Hematopoietic multipotent progenitor cell (in vitro differentiated cells): ENCODE data around the gene STRN. TPM values are rescaled to one million over a fixed set of nuclear protein-coding genes. Genes with fewer than 3 reads are reported as not detected.
"Not testable (repeated sequence)": the region's sequence is repeated elsewhere in the genome, so short reads cannot be mapped to it uniquely, and the experiment has no call there.

Experiments
- DNase-seq, 3 donors: peaks; one replicate each; pipeline ENCODE4 v3.0.0-alpha.2; 2011 to 2015; ENCODE audit warnings: low read depth in 2 of 3, low spot score in 2 of 3
- total RNA-seq: library from RNA; depleted of rRNA; stranded (reverse); fragments of >200 nt; gene quantifications from one replicate; pipeline ENCODE4 v1.2.3, GENCODE V29; 2012

The STRN gene
- total RNA-seq, 1 donor: 16.2 TPM

DNA sequence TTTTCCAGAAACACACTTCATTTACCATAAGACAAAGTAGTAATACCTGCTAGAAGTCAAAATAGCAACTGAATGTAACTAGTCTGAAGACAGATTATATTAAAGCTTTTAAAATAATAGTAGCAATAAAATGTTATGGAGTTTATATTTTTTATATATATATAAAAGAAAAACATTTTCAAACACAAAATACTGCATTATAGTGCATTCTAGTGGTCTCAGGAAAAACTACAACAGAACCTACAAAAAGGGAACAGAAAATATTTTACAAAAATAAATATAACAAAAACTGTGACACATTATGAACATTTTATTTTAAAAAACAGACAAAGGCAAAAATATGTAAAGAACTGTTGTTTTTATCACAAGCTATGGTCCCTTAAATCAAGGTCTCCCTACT is 48.0 kb downstream of the STRN start:
- DNase-seq: peak in 1 of 3 donors; percentile 10

DNA sequence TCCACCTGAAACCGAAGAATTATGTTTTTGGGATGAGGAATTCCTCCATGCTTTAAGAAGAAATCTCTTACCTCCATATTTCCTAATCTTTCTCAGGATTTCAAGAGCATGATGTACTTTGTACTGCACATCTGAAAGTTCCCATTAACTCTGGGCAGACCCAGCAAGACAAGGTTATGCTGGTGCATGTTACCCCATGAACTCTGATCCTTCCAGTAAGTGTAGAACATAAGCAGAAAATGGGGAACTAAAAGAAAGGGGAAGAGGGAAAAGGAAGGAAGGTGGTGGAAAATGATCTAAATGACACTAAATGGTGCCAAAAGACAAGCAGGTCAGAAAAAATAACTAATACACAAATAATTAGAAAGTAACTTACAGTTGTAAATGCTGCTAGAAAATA is 50.7 kb downstream of the STRN start:
- DNase-seq: no peak

- DNase-seq: no peak
Observed at GRCh38 chr2:36912695-36913094, 53.6 kb downstream of the STRN start.

GRCh38 chr2:36911012-36911411 is 55.3 kb downstream of the STRN start:
- no peak for DNase-seq

- DNase-seq: no peak
Observed at GRCh38 chr2:36906277-36906676, 60.1 kb downstream of the STRN start.

DNA sequence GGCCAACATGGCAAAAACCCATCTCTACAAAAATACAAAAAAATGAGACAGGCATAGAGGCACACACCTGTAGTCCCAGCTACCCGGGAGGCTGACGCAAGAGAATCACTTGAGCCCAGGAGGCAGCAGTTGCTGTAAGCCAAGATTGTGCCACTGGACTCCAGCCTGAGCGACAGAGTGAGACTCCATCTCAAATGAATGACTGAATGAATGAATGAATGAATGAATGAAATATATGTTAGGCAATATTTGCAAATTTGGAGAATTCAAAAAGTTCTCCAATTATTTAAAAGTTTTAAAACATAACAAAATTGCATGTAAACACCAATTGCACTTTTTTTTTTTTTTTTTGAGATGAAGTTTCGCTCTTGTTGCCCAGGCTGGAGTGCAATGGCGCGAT is 61.7 kb downstream of the STRN start:
- no peak for DNase-seq

DNA sequence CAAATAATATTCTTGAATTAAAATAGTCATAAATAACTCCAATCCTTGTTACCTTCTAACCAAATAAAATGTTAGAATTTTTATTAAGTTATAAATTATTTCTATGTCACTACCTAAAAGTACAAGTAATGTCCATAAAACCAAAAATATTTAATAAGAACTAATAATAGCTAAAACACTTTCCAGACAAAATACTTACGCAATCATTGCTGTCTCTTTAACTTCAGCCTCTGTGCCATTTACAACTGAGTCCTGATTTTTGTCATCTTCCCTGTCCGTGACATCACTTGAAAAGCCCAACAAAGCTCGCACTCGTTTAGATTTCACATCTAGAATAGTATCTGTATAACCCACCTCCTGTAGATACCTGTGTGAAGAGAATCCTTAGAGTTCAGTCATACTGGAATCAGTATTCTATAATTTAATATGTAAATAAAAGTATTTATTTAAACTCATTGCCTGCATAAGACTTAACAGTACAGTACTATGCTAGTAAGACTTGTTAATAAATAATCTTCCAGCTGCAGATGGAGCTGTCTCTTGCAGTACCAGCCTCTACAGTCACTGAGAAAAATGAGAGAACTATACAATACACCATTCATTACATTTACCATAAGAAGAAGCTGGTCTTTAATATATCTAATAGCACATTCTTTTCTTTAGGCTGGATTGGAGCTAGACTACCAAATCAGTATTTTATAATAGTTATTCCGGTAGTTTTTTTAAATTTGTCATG is 63.8 kb downstream of the STRN start:
- no peak for DNase-seq

DNA sequence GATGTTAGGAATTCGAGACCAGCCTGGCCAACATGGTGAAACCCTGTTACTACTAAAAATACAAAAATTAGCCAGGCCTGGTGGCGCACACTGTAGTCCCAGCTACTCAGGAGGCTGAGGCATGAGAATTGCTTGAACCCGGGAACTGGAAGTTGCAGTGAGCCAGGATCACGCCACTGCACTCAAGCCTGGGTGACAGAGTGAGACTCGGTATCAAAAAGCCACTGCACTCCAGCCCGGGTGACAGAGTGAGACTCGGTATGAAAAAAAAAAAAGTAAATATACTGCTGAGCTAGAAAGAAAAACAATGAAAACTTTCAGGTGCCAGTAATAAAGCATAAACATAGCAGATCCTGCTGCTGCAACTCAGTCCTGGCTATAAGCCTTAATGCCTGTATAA is 73.5 kb downstream of the STRN start:
- DNase-seq: no peak

DNA sequence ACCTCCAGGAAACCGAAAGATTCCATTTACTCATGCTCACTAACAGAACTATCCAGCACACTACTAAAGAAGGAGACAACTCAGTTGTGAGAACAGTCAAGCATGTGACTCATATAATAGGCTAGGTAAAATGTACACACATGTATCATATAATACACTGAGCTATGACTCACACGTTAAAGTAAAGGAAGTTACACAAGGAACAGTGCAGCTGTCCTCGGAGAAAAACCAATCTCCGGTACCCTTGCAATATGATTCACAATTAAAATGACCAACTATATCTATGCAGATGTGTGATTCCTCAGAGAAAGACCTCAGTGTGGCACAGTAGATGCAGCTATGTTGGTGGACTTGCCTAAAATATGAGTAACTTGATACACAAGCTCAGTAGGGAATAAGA is 76.5 kb downstream of the STRN start:
- DNase-seq: peak in 2 of 3 donors; percentile 8 to 13

GRCh38 chr2:36887095-36887494 is 79.2 kb downstream of the STRN start:
- not testable (repeated sequence) for DNase-seq

GRCh38 chr2:36886664-36887063 is 79.7 kb downstream of the STRN start:
- DNase-seq: no peak

GRCh38 chr2:36885605-36886004 is 80.7 kb downstream of the STRN start:
- DNase-seq: no peak

- no peak for DNase-seq
Observed at GRCh38 chr2:36882532-36882931, 83.8 kb downstream of the STRN start.

DNA sequence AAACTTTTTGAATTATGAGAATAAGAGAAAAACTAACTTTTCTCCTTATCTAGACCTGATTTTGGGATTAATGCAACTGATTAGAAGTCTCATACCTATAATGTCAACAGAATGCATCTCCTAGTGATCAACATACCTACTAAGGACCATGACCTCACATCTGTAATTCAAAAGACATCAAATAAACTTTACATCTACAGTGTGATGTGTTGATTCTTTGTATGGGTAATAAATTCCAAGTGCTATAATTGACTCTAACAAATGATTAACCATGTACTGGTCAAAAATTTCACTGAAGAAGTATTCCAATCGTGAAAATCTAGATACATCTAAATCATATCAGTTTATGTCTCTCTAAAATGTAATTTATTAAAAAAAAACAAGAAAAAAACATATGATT is 84.5 kb downstream of the STRN start:
- DNase-seq: no peak

GRCh38 chr2:36878429-36878828 is 87.9 kb downstream of the STRN start:
- DNase-seq: no peak

DNA sequence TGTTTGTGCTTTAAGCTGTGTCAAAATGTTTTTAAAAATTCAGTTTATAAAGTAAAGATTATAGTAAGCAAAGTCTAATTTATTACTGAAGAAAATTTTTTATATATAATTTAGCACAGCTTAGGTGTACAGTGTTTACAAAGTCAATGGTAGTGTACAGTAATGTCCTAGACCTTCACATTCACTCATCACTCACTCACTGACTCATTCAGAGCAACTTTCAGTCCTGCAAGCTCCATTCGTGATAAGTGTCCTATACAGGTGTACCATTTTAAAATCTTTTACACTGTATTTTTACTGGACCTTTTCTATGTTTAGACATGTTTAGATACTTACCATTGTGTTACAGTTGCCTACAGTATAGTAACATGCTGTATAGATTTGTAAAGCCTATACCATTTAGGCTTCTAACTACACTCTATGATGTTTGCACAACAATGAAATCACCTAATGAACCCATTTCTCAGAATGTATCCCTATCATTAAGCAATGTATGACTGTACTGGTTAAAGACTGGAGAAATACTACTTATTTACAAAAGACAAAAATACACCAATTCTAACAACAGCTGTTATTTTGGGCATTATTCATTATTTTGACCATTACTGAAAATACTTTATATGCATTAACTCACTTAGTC is 95.1 kb downstream of the STRN start:
- DNase-seq: no peak

DNA sequence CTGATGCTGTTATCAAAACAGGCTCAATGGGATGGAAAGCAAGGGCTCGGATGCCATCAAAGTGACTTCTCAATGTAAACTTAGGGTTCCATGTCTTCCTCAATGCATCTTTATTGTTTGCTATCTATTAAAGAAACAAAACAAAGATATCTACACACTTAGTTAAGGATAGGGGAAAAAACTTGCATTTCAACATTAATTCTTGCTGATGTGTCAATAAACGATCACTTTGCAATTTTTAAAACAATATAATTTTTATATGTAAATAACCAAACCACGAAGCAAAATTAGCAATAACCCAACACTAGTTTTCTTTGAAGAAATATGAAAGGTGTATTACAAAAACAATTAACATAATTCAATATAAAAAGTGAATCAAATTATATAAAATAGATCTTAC is 96.7 kb downstream of the STRN start:
- no peak for DNase-seq

DNA sequence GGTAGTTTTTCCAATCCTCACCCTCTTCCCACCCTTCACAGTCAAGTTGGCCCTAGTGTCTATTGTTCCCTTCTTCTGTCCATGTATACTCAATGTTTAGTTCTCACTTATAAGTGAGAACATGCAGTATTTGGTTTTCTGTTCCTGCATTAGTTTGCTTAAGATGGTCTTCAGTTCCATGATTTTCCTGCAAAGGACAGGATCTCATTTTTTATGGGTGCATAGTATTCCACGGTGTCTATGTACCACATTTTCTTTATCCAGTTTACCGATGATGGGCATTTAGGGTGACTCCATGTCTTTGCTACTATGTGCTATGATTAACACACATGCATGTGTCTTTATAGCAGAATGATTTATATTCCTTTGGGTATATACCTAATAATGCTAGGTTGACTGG is 104.4 kb downstream of the STRN start:
- no peak for DNase-seq

DNA sequence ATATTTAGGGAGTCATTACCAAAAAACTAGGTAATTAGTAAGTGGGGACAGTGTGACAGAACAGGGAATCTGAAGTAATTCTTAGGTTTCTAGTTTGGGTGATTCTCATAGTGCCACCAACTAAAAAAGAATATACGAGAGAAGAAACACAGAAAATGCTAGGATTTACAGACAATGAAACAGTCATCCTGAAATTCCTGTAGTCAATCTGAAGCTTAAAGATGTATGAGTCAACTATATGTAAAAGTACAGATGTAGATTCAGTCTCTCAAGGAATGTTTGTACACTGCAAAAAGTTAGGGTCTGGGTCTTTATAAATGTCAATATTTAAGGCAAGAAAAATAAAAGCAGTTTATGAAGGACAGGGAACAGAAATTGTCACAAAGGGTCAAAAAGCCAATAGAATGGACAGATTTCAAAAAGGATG is 107.0 kb downstream of the STRN start:
- no peak for DNase-seq

GRCh38 chr2:36858551-36859365 is 107.6 kb downstream of the STRN start:
- no peak for DNase-seq

GRCh38 chr2:36857713-36858112 is 108.6 kb downstream of the STRN start:
- DNase-seq: no peak

GRCh38 chr2:36855429-36855828 is 110.9 kb downstream of the STRN start:
- no peak for DNase-seq
